AG09319 (cell line): Measurements from ENCODE around the gene IGLL1.

Experiments used
- DNase-seq: peaks from one replicate; pipeline ENCODE4 v3.0.0-alpha.2; 2010; ENCODE audit warnings: low read depth; ENCODE audit errors: extremely low read depth
- CTCF ChIP-seq: IDR thresholded peaks from 2 replicates; pipeline ENCODE4 v1.5.1; 2011; ENCODE audit warnings: low read depth, mild to moderate bottlenecking, inconsistent platforms, low read length, moderate library complexity

The IGLL1 gene

GRCh38 chr22:23529166-23530103 lies 50.7 kb downstream of the IGLL1 start:
- no peak for DNase-seq
- no peak for TF ChIP-seq CTCF

- no peak for TF ChIP-seq CTCF
- no peak for DNase-seq
Observed at GRCh38 chr22:23527971-23528740, 51.9 kb downstream of the IGLL1 start.

GRCh38 chr22:23526596-23527316 lies 53.3 kb downstream of the IGLL1 start:
- no peak for DNase-seq
- no peak for TF ChIP-seq CTCF

- no peak for TF ChIP-seq CTCF
- no peak for DNase-seq
Observed at GRCh38 chr22:23525510-23525909, 54.6 kb downstream of the IGLL1 start.

GRCh38 chr22:23524226-23524625 lies 55.9 kb downstream of the IGLL1 start:
- no peak for DNase-seq
- no peak for TF ChIP-seq CTCF

- DNase-seq = no peak
- TF ChIP-seq CTCF = no peak
Observed at GRCh38 chr22:23523713-23524112, 56.4 kb downstream of the IGLL1 start.
